ENCODE measurements around the gene OPCML. TPM values are rescaled to one million over a fixed set of nuclear protein-coding genes. Genes with fewer than 3 reads are reported as not detected.

OPCML gene
- total and polyA plus RNA-seq, 2 donors (not counting 1 experiment from before 2014, with no cell fraction given), result not detected

DNA sequence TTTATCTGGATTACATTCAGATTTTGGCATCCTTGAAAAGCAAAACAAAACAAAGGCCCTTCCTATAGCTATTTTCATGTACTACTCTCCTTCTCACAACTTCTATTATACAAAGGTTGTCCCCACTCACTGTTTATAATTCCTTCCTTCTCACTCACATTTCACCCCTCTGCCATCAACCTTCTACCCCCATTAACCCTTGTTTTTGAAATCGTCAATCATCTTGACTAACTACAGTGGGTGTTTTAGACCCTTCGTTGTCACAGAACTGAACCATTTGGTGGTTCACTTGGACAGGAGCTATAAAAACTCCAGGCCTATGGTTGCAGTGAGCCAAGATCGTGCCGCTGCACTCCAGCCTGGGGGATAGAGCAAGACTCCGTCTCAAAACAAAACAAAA is 639.4 kb downstream of the OPCML start:
- ChIA-PET CTCF (no interaction called here), POLR2A (no interaction called here)
- Histone ChIP-seq H3K27me3 (replicated peaks in 1 of 4; ENCODE audit: control extremely low read depth in 1 of 4, control insufficient read depth in 3 of 4, insufficient read depth in 4 of 4, low read length in 3 of 4) (no peaks in the 10 kb centered on the region), H3K36me3 (replicated peaks in 1 of 2; ENCODE audit: control extremely low read depth in 1 of 2, control insufficient read depth in 1 of 2, extremely low read depth in 1 of 2, insufficient read depth in 2 of 2, low read length in 1 of 2) (no peaks in the 10 kb centered on the region), H3K4me2 (replicated peaks; ENCODE audit: low read depth, low read length, poor library complexity, severe bottlenecking) (no peak overlapping the region), H3K4me1 (ENCODE audit: control insufficient read depth in 2 of 2, insufficient read depth in 2 of 2, low read length in 2 of 2) (no peaks in the 10 kb centered on the region), H2AFZ (ENCODE audit: insufficient read depth, low read depth, low read length, poor library complexity, severe bottlenecking) (no peak overlapping the region), H3K4me3 (ENCODE audit: control extremely low read depth in 1 of 5, extremely low read depth in 1 of 5, insufficient read depth in 1 of 5, low read depth in 2 of 5, low read length in 4 of 5) (no peak overlapping the region), H4K20me1 (ENCODE audit: control insufficient read depth, insufficient read depth, low read length, poor library complexity, severe bottlenecking) (no peaks in the 10 kb centered on the region), H3K27ac (ENCODE audit: low read length in 2 of 2) (no peak overlapping the region), H3K9me3 (ENCODE audit: control extremely low read depth in 1 of 3, control insufficient read depth in 2 of 3, insufficient read depth in 1 of 3, low read length in 2 of 3) (peaks cover 0 to 4% (median 0%) of the 10 kb centered on the region in 3 donors), H3K79me2 (ENCODE audit: control insufficient read depth, insufficient read depth, low read length) (no peaks in the 10 kb centered on the region), H3K9ac (ENCODE audit: low read length) (no peak overlapping the region)
- Mint-ChIP-seq H3K27ac (no peak overlapping the region), H3K9me3 (ENCODE audit: insufficient read depth) (no peaks in the 10 kb centered on the region), H3K4me1 (no peaks in the 10 kb centered on the region), H3K4me3 (no peak overlapping the region), H3K27me3 (no peaks in the 10 kb centered on the region)
- TF ChIP-seq EZH2 (IDR thresholded peaks at IDR 0.05; ENCODE audit: borderline replicate concordance, insufficient read depth, low read depth, low read length, poor library complexity, severe bottlenecking), result no peak
- intact Hi-C loops (cut with micrococcal nuclease), result no loop called here
- DNase-seq, result no peak
- 94% methylated on average over 4 of the region's 5 CpGs for WGBS (ENCODE audit: insufficient coverage)
- no peak for ATAC-seq (ENCODE audit: low read depth)

DNA sequence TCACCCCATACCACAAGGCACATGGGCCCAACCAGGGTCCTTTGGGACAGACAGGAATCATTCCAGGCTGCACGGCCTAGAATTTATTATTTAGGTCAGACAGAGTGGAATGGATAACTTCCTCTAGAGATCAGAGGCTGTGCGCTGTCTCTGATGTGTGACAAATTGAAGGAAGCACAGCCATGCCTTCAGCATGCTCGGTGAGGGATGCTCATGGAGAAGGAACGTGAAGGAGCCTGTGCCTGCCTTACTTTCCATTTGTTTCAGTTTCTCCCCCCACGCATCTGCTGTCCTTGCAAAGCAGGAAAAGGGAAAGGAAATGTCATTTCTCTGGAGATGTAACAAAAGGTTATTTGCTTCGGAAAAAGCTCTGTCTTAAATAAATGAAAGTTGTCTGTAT is 644.1 kb downstream of the OPCML start:
- H3K4me3 ChIP-seq (ENCODE audit: control extremely low read depth in 1 of 5, extremely low read depth in 1 of 5, insufficient read depth in 1 of 5, low read depth in 2 of 5, low read length in 4 of 5), result no peak overlapping the region
- H3K9me3 ChIP-seq (ENCODE audit: control extremely low read depth in 1 of 3, control insufficient read depth in 2 of 3, insufficient read depth in 1 of 3, low read length in 2 of 3), result peaks cover 0 to 7% (median 0%) of the 10 kb centered on the region in 3 donors
- H3K79me2 ChIP-seq (ENCODE audit: control insufficient read depth, insufficient read depth, low read length), result no peaks in the 10 kb centered on the region
- H3K27ac ChIP-seq (ENCODE audit: low read length in 2 of 2), result no peak overlapping the region
- DNase-seq (no peak), ATAC-seq (ENCODE audit: low read depth) (no peak)
- POLR2A ChIA-PET, result no interaction called here
- H3K9ac ChIP-seq (ENCODE audit: low read length), result no peak overlapping the region
- Mint-ChIP-seq H3K27ac (no peak overlapping the region), H3K4me3 (no peak overlapping the region), H3K27me3 (no peaks in the 10 kb centered on the region), H3K4me1 (no peaks in the 10 kb centered on the region), H3K9me3 (ENCODE audit: insufficient read depth) (no peaks in the 10 kb centered on the region)
- no peak overlapping the region for H2AFZ ChIP-seq (ENCODE audit: insufficient read depth, low read depth, low read length, poor library complexity, severe bottlenecking)
- intact Hi-C loops (cut with micrococcal nuclease), result no loop called here
- WGBS (ENCODE audit: insufficient coverage), result 75% methylated on average over 2 of the region's 6 CpGs
- no peak overlapping the region for H3K4me2 ChIP-seq (replicated peaks; ENCODE audit: low read depth, low read length, poor library complexity, severe bottlenecking)
- TF ChIP-seq, protein P1, sequence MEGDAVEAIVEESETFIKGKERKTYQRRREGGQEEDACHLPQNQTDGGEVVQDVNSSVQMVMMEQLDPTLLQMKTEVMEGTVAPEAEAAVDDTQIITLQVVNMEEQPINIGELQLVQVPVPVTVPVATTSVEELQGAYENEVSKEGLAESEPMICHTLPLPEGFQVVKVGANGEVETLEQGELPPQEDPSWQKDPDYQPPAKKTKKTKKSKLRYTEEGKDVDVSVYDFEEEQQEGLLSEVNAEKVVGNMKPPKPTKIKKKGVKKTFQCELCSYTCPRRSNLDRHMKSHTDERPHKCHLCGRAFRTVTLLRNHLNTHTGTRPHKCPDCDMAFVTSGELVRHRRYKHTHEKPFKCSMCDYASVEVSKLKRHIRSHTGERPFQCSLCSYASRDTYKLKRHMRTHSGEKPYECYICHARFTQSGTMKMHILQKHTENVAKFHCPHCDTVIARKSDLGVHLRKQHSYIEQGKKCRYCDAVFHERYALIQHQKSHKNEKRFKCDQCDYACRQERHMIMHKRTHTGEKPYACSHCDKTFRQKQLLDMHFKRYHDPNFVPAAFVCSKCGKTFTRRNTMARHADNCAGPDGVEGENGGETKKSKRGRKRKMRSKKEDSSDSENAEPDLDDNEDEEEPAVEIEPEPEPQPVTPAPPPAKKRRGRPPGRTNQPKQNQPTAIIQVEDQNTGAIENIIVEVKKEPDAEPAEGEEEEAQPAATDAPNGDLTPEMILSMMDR (IDR thresholded peaks at IDR 0.05), result no peak
- no peak for TF ChIP-seq EZH2 (IDR thresholded peaks at IDR 0.05; ENCODE audit: borderline replicate concordance, insufficient read depth, low read depth, low read length, poor library complexity, severe bottlenecking)
- H3K27me3 ChIP-seq (replicated peaks in 1 of 4; ENCODE audit: control extremely low read depth in 1 of 4, control insufficient read depth in 3 of 4, insufficient read depth in 4 of 4, low read length in 3 of 4), result no peaks in the 10 kb centered on the region
- no peaks in the 10 kb centered on the region for H3K36me3 ChIP-seq (replicated peaks in 1 of 2; ENCODE audit: control extremely low read depth in 1 of 2, control insufficient read depth in 1 of 2, extremely low read depth in 1 of 2, insufficient read depth in 2 of 2, low read length in 1 of 2)
- CTCF ChIA-PET, result no interaction called here
- H4K20me1 ChIP-seq (ENCODE audit: control insufficient read depth, insufficient read depth, low read length, poor library complexity, severe bottlenecking), result no peaks in the 10 kb centered on the region
- H3K4me1 ChIP-seq (ENCODE audit: control insufficient read depth in 2 of 2, insufficient read depth in 2 of 2, low read length in 2 of 2), result no peaks in the 10 kb centered on the region
